GM06990 (cell line): ENCODE measurements around the gene PRKG1.

Experiments
- DNase-seq: peaks from one replicate; pipeline ENCODE4 v3.0.0-alpha.2; 2011; ENCODE audit not compliant: insufficient read length; ENCODE audit errors: extremely low read depth
- H3K27me3 ChIP-seq: replicated peaks from 2 replicates; pipeline ENCODE4 v1.6.0; 2011; ENCODE audit warnings: low read length; ENCODE audit not compliant: control insufficient read depth, insufficient read depth
- H3K36me3 ChIP-seq: 2 replicates; pipeline ENCODE4 v1.5.1; 2011; ENCODE audit warnings: low read length; ENCODE audit not compliant: control insufficient read depth, insufficient read depth
- H3K4me3 ChIP-seq: replicated peaks from 2 replicates; pipeline ENCODE4 v1.5.1; 2011; ENCODE audit warnings: low read depth, mild to moderate bottlenecking, control low read depth, low read length
- CTCF ChIP-seq: IDR thresholded peaks from 2 replicates; pipeline ENCODE4 v1.5.1; 2011; ENCODE audit warnings: low read length, control low read depth, mild to moderate bottlenecking, inconsistent platforms; ENCODE audit not compliant: insufficient read depth, poor library complexity, severe bottlenecking

PRKG1 gene

GRCh38 chr10:51468424-51468823 lies 394.1 kb downstream of the PRKG1 start:
- TF ChIP-seq CTCF = no peak
- DNase-seq = no peak
- no peaks in the 10 kb centered on the region for H3K27me3 ChIP-seq
- H3K4me3 ChIP-seq = no peak overlapping the region
- no peaks in the 10 kb centered on the region for H3K36me3 ChIP-seq

- Histone ChIP-seq H3K4me3 (no peak overlapping the region), H3K27me3 (no peaks in the 10 kb centered on the region), H3K36me3 (no peaks in the 10 kb centered on the region)
- no peak for DNase-seq
- TF ChIP-seq CTCF = no peak
These were observed 395.4 kb downstream of the PRKG1 start for GRCh38 chr10:51469686-51470085.

GRCh38 chr10:51471271-51471670 lies 397.0 kb downstream of the PRKG1 start:
- Histone ChIP-seq H3K27me3 (no peaks in the 10 kb centered on the region), H3K36me3 (no peaks in the 10 kb centered on the region)
- no peak for TF ChIP-seq CTCF

GRCh38 chr10:51472154-51472553 lies 397.9 kb downstream of the PRKG1 start:
- H3K36me3 ChIP-seq = no peaks in the 10 kb centered on the region
- no peak for DNase-seq
- no peak for TF ChIP-seq CTCF
- H3K4me3 ChIP-seq = no peak overlapping the region
- H3K27me3 ChIP-seq = no peaks in the 10 kb centered on the region

More at GRCh38 chr10:51471271-51471670, 397.0 kb downstream of the PRKG1 start:
- DNase-seq = no peak
- H3K4me3 ChIP-seq = no peak overlapping the region

- H3K27me3 ChIP-seq = no peaks in the 10 kb centered on the region
- TF ChIP-seq CTCF = no peak
- H3K4me3 ChIP-seq = no peak overlapping the region
- no peak for DNase-seq
- no peaks in the 10 kb centered on the region for H3K36me3 ChIP-seq
These were observed 405.4 kb downstream of the PRKG1 start for GRCh38 chr10:51479711-51480110.

- Histone ChIP-seq H3K4me3 (no peak overlapping the region), H3K36me3 (no peaks in the 10 kb centered on the region), H3K27me3 (no peaks in the 10 kb centered on the region)
- no peak for DNase-seq
- TF ChIP-seq CTCF = no peak
These were observed 411.4 kb downstream of the PRKG1 start for GRCh38 chr10:51485668-51486067.
